Stomach (tissue), 9 donors: ENCODE measurements around the gene TEX29. TPM values are rescaled to one million over a fixed set of nuclear protein-coding genes. Genes with fewer than 3 reads are reported as not detected.

Experiments used
- DNase-seq, 2 donors: peaks; one replicate each; pipeline versions ENCODE4 v3.0.0 to v3.0.0-alpha.2; 2013 to 2019
- H3K27ac ChIP-seq, 5 donors: fragments of 200-600 bp in 4 of 5; sonication (generic) in 4 of 5; one replicate each; pipeline ENCODE4 v1.5.1; 2013 to 2019; ENCODE audit warnings: mild to moderate bottlenecking in 1 of 5, moderate library complexity in 1 of 5
- H3K27me3 ChIP-seq, 3 donors: fragments of 200-600 bp; sonication (generic); one replicate each; pipeline ENCODE4 v1.5.1; 2017 to 2019; ENCODE audit warnings: mixed run types in 1 of 3
- H3K36me3 ChIP-seq, 4 donors: fragments of 200-600 bp; sonication (generic); 1 replicate in 3 of 4; 2 replicates in 1 of 4; pipeline ENCODE4 v1.5.1; 2016 to 2019
- H3K4me1 ChIP-seq, 4 donors: fragments of 200-600 bp; sonication (generic); one replicate each; pipeline ENCODE4 v1.5.1; 2016 to 2019
- H3K4me3 ChIP-seq, 4 donors: fragments of 200-600 bp; sonication (generic) in 3 of 4; one replicate each; pipeline ENCODE4 v1.5.1; 2016 to 2019; ENCODE audit warnings: mild to moderate bottlenecking in 1 of 4
- H3K9me3 ChIP-seq, 4 donors: fragments of 200-600 bp; sonication (generic); one replicate each; pipeline ENCODE4 v1.5.1; 2016 to 2019
- CTCF ChIP-seq, 7 experiments: fragments of 450-650 bp in 4 of 7; fragments of 200-600 bp in 3 of 7; sonication (generic) in 3 of 7; IDR thresholded peaks; one replicate each; pipeline ENCODE4 v1.5.1; 2016 to 2019; ENCODE audit warnings: antibody characterized with exemption in 7 of 7, control low read depth in 2 of 7, mild to moderate bottlenecking in 1 of 7
- EP300 ChIP-seq: sonication (generic); formaldehyde crosslinking; IDR thresholded peaks from one replicate; pipeline ENCODE4 v1.6.1; 2017; ENCODE audit warnings: antibody characterized with exemption
- POLR2A ChIP-seq, 4 donors: fragments of 450-650 bp; IDR thresholded peaks; one replicate each; pipeline ENCODE4 v1.6.1; 2016; ENCODE audit warnings: antibody characterized with exemption in 4 of 4, control low read depth in 2 of 4, mild to moderate bottlenecking in 1 of 4, moderate library complexity in 1 of 4
- POLR2AphosphoS5 ChIP-seq, 3 donors: sonication (generic); formaldehyde crosslinking; IDR thresholded peaks; one replicate each; pipeline ENCODE4 v1.6.1; 2016; ENCODE audit warnings: antibody characterized with exemption in 3 of 3
- WGBS, 5 donors: extraction: QIAGEN DNeasy Blood & Tissue Kit in 3 of 5; methylation state at CpG; one replicate each; pipeline versions ENCODE4 v1.1.5 to v1.1.7; 2013 to 2018; 5-methylcytosine and 5-hydroxymethylcytosine counted together
- intact Hi-C: fragments of 100-400 bp; cut with DNase I; formaldehyde crosslinking; loops from one replicate; pipeline ENCODE4 v1.15.1; 2023; ENCODE audit warnings: low total_unique reads
- polyA plus RNA-seq, 3 donors: library from polyadenylated mRNA; stranded (reverse); fragments of 200-250 nt; gene quantifications; one replicate each; pipeline ENCODE4 v1.2.3, GENCODE V29; 2013
- total RNA-seq, 5 donors: library from RNA; depleted of rRNA; stranded (reverse); fragments of >200 nt; gene quantifications; one replicate each; pipeline versions ENCODE4 v1.1.0 to v1.2.3, GENCODE V29; 2014 to 2016
- donor health status: healthy with polysubstance abuse.
- donor health status: Bipolar disorder and iron deficiency.
- donor health status: healthy.

TEX29 gene
- total and polyA plus RNA-seq, 8 donors, result 0.87 to 2.2 TPM; not detected in 6

- Histone ChIP-seq H3K9me3 (no peaks in the 10 kb centered on the region), H3K27ac (no peak overlapping the region), H3K27me3 (peaks cover 0 to 21% (median 0%) of the 10 kb centered on the region in 3 donors), H3K4me3 (no peak overlapping the region), H3K36me3 (no peaks in the 10 kb centered on the region), H3K4me1 (no peaks in the 10 kb centered on the region)
- intact Hi-C loops, result no loop called here
- DNase-seq, result peak in 1 of 2 donors; percentile 21
- 65 to 82% (median 74%) methylated on average over 21 of the region's 21 CpGs for WGBS, 5 donors
- TF ChIP-seq EP300, result no peak
- no peak for TF ChIP-seq CTCF (IDR thresholded peaks at IDR 0.05)
- TF ChIP-seq POLR2A (IDR thresholded peaks at IDR 0.05), result no peak
- TF ChIP-seq POLR2AphosphoS5 (IDR thresholded peaks at IDR 0.05), result no peak
Measured at GRCh38 chr13:111389621-111390521, 69.4 kb downstream of the TEX29 start.

- intact Hi-C loops, result no loop called here
- H3K36me3 ChIP-seq, result no peaks in the 10 kb centered on the region
- no peak for TF ChIP-seq EP300
- no peak for TF ChIP-seq POLR2A (IDR thresholded peaks at IDR 0.05)
- no peak for TF ChIP-seq CTCF (IDR thresholded peaks at IDR 0.05)
- TF ChIP-seq POLR2AphosphoS5 (IDR thresholded peaks at IDR 0.05), result no peak
- H3K4me1 ChIP-seq, result no peaks in the 10 kb centered on the region
- H3K27me3 ChIP-seq, result peaks cover 0 to 18% (median 0%) of the 10 kb centered on the region in 3 donors
- 76 to 88% (median 84%) methylated on average over 13 to 18 of the region's 18 CpGs for WGBS, 5 donors
- no peak overlapping the region for H3K4me3 ChIP-seq
- peak in 1 of 2 donors; percentile 20 for DNase-seq
- H3K27ac ChIP-seq, result no peak overlapping the region
- H3K9me3 ChIP-seq, result no peaks in the 10 kb centered on the region
Measured at GRCh38 chr13:111390522-111391270, 70.3 kb downstream of the TEX29 start.

- H3K4me1 ChIP-seq, result no peaks in the 10 kb centered on the region
- H3K27me3 ChIP-seq, result peaks cover 0 to 14% (median 0%) of the 10 kb centered on the region in 3 donors
- H3K27ac ChIP-seq, result no peak overlapping the region
- intact Hi-C loops, result no loop called here
- no peaks in the 10 kb centered on the region for H3K9me3 ChIP-seq
- 72 to 81% (median 77%) methylated on average over 9 of the region's 9 CpGs for WGBS, 5 donors
- H3K36me3 ChIP-seq, result no peaks in the 10 kb centered on the region
- no peak overlapping the region for H3K4me3 ChIP-seq
- TF ChIP-seq EP300, result no peak
- no peak for TF ChIP-seq POLR2A (IDR thresholded peaks at IDR 0.05)
- TF ChIP-seq POLR2AphosphoS5 (IDR thresholded peaks at IDR 0.05), result no peak
- TF ChIP-seq CTCF (IDR thresholded peaks at IDR 0.05), result no peak
- DNase-seq, result peak in 1 of 2 donors; percentile 15
Measured at GRCh38 chr13:111392486-111392885, 72.0 kb downstream of the TEX29 start.

- Histone ChIP-seq H3K36me3 (no peaks in the 10 kb centered on the region), H3K27ac (no peak overlapping the region), H3K9me3 (no peaks in the 10 kb centered on the region), H3K27me3 (peaks cover 0 to 8% (median 0%) of the 10 kb centered on the region in 3 donors), H3K4me1 (no peaks in the 10 kb centered on the region), H3K4me3 (no peak overlapping the region)
- TF ChIP-seq POLR2A (IDR thresholded peaks at IDR 0.05) (no peak), CTCF (IDR thresholded peaks at IDR 0.05) (no peak), EP300 (no peak), POLR2AphosphoS5 (IDR thresholded peaks at IDR 0.05) (no peak)
- peak in 1 of 2 donors; percentile 9 for DNase-seq
- WGBS, 5 donors, result 68 to 85% (median 75%) methylated on average over 8 of the region's 8 CpGs
- intact Hi-C loops, result no loop called here
Measured at GRCh38 chr13:111393221-111393790, 72.9 kb downstream of the TEX29 start.
